Measurements from ENCODE around the gene HOXD9. TPM values are rescaled to one million over a fixed set of nuclear protein-coding genes. Genes with fewer than 3 reads are reported as not detected.

Gene HOXD9
- total RNA-seq, 2 donors from 2014 or later = 0.33 to 1.6 TPM

DNA sequence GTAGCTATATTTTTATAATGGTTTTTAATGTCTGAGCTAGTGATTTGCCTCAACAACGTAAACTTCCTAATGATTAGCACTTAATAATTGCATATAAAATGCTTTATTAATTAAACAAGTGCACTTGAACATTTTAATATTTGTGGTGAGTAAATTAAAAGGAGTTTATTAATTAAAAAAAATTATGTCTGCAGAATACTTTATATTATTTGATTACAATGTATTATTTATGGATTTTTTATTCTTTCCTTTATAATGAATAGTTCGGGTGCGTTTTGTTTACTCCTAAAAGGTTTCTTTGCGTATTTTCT, 9.3 kb downstream of the HOXD9 start:
- intact Hi-C loops (cut with DNase I) = no loop called here
- Histone ChIP-seq H3K4me1 (peaks cover 22% of the 10 kb centered on the region), H3K27ac (no peak overlapping the region), H3K9me3 (no peaks in the 10 kb centered on the region), H3K36me3 (replicated peaks in 1 of 2; ENCODE audit: insufficient read depth in 1 of 2, low read depth in 2 of 2) (no peaks in the 10 kb centered on the region), H3K27me3 (peaks cover 0 to 81% of the 10 kb centered on the region in 2 donors), H3K4me3 (no peak overlapping the region)
- no peak for TF ChIP-seq POLR2A (IDR thresholded peaks at IDR 0.05)
- TF ChIP-seq, protein P1, sequence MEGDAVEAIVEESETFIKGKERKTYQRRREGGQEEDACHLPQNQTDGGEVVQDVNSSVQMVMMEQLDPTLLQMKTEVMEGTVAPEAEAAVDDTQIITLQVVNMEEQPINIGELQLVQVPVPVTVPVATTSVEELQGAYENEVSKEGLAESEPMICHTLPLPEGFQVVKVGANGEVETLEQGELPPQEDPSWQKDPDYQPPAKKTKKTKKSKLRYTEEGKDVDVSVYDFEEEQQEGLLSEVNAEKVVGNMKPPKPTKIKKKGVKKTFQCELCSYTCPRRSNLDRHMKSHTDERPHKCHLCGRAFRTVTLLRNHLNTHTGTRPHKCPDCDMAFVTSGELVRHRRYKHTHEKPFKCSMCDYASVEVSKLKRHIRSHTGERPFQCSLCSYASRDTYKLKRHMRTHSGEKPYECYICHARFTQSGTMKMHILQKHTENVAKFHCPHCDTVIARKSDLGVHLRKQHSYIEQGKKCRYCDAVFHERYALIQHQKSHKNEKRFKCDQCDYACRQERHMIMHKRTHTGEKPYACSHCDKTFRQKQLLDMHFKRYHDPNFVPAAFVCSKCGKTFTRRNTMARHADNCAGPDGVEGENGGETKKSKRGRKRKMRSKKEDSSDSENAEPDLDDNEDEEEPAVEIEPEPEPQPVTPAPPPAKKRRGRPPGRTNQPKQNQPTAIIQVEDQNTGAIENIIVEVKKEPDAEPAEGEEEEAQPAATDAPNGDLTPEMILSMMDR (IDR thresholded peaks at IDR 0.05) = no peak
- ATAC-seq = no peak
- 5 to 20% methylated on average over 4 of the region's 4 CpGs for WGBS, 2 donors
- DNase-seq = no peak

DNA sequence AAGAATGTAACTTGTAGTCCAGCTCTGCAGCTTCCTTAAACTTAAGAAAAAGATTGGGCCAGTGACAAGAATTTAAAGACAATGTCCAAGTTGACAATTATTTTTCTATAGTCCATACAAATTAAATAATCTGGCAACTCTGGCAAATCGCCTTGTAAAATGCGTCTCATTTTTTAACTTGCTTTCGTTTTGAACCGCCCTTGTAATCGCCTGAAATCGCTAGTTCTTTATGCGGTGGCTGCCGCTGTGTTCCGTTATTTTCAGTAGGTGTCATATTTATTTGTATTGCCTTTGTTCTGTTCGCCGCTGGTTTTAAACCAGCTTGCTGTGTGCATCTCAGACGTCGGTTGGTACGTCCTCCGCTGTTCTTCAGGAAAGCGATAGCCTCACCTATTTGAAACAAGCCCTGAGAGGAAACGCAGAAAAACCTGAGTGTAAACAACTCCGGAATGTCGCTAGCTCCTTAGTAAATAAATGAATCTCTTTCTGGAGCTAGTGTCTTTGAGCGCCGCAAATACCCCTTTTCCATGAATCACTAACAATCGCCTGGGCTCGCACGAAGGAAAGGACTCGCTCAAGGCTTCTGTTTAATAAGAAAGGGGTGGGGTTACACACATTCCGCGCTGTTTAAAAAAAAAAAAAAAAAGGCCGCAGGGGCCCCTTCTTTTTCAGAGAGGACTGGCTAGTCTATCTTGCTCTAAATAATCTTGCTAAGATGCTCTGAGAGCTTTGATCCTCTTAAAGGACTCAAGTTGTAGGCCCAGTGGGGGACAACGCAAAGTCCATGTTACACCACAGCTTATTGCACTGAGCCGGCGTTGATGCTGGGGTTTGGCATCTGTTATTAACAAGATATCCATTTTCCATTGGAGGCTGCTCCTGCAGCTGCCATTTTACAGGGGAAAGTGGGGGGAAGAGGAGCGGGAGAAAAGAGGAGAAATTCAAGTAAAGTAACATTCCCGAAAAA, 10.0 kb downstream of the HOXD9 start:
- H3K4me1 ChIP-seq = peaks cover 25% of the 10 kb centered on the region
- DNase-seq = no peak
- intact Hi-C loops (cut with DNase I) = no loop called here
- 8 to 15% methylated on average over 33 of the region's 33 CpGs for WGBS, 2 donors
- H3K4me3 ChIP-seq = no peak overlapping the region
- no peaks in the 10 kb centered on the region for H3K36me3 ChIP-seq (replicated peaks in 1 of 2; ENCODE audit: insufficient read depth in 1 of 2, low read depth in 2 of 2)
- TF ChIP-seq POLR2A (IDR thresholded peaks at IDR 0.05) = no peak
- TF ChIP-seq, protein P1 (IDR thresholded peaks at IDR 0.05) = no peak
- ATAC-seq = no peak
- no peaks in the 10 kb centered on the region for H3K9me3 ChIP-seq
- H3K27me3 ChIP-seq = peaks cover 0 to 84% of the 10 kb centered on the region in 2 donors
- H3K27ac ChIP-seq = no peak overlapping the region

DNA sequence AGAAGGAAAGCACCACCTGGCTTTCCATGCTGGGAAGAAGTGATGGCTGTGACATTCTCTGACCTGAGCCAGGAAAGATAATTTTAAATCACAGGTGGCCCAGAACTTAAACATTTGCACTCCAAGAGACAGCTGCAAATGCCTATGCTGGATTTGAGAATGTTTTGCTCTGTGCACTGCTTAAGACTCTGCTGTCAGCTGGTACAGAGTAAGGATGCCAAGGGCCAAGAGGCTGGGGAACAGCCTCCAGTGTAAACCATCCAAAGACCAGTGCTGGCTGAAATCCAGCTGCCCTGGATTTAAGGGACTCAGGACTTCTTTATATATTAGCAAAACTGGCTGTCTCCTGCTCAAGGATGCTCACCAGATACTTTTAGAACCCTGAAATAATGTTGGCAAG, 10.9 kb downstream of the HOXD9 start:
- Histone ChIP-seq H3K27me3 (peaks cover 0 to 80% of the 10 kb centered on the region in 2 donors), H3K4me3 (no peak overlapping the region), H3K27ac (no peak overlapping the region), H3K36me3 (replicated peaks in 1 of 2; ENCODE audit: insufficient read depth in 1 of 2, low read depth in 2 of 2) (no peaks in the 10 kb centered on the region), H3K4me1 (peaks cover 25% of the 10 kb centered on the region), H3K9me3 (no peaks in the 10 kb centered on the region)
- intact Hi-C loops (cut with DNase I) = no loop called here
- TF ChIP-seq, protein P1 (IDR thresholded peaks at IDR 0.05) = no peak
- no peak for TF ChIP-seq POLR2A (IDR thresholded peaks at IDR 0.05)
- ATAC-seq (no peak), DNase-seq (no peak)

DNA sequence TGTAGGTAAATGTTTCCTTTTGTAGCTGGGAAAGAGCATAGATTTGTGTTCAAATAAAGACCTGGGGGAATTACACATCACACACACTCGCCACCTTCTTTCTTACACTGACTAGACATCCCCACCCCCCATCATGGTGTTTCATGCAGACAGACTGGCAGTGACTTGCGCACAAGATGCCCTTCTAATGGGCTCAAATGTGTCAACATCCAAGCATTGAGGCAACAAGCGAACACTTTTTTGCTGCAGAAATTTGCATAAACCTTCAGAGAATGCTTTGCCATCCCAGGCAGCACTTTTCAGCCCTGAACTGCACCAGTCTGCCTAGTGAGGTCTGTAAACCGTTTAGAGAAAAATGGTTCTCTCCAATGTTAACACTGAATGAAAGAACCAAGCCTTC, 11.5 kb downstream of the HOXD9 start:
- ATAC-seq (no peak), DNase-seq (no peak)
- no peaks in the 10 kb centered on the region for H3K36me3 ChIP-seq (replicated peaks in 1 of 2; ENCODE audit: insufficient read depth in 1 of 2, low read depth in 2 of 2)
- peaks cover 0 to 81% of the 10 kb centered on the region in 2 donors for H3K27me3 ChIP-seq
- intact Hi-C loops (cut with DNase I) = no loop called here
- 21 to 32% methylated on average over 4 of the region's 4 CpGs for WGBS, 2 donors
- no peak overlapping the region for H3K27ac ChIP-seq
- peaks cover 25% of the 10 kb centered on the region for H3K4me1 ChIP-seq
- TF ChIP-seq POLR2A (IDR thresholded peaks at IDR 0.05) = no peak
- TF ChIP-seq, protein P1 (IDR thresholded peaks at IDR 0.05) = no peak
- H3K4me3 ChIP-seq = no peak overlapping the region
- H3K9me3 ChIP-seq = no peaks in the 10 kb centered on the region

DNA sequence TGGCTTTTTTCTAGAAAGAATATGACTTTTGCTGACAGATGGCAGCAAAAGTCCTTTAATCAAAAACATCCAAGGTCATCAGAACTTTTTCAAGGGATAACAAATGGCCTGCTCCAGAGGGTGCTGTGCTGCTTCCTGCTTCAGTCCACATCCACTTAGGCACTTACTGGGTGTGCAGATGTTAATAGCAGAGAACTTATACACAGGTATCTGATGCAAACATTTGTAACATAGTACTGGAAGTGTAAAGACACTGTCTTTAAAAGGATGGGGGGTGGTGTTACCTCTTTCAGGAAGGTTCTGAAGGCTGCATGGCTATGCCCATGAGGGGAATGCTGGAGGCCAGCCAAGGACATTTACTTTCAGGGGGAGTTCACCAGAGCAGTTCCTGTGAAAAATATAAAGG, 12.5 kb downstream of the HOXD9 start:
- H3K4me1 ChIP-seq = peaks cover 22% of the 10 kb centered on the region
- TF ChIP-seq POLR2A (IDR thresholded peaks at IDR 0.05) = no peak
- TF ChIP-seq, protein P1 (IDR thresholded peaks at IDR 0.05) = peak in 1 of 7 experiments; percentile 5
- ATAC-seq = no peak
- intact Hi-C loops (cut with DNase I) = no loop called here
- H3K4me3 ChIP-seq = no peak overlapping the region
- peaks cover 0 to 80% of the 10 kb centered on the region in 2 donors for H3K27me3 ChIP-seq
- no peaks in the 10 kb centered on the region for H3K36me3 ChIP-seq (replicated peaks in 1 of 2; ENCODE audit: insufficient read depth in 1 of 2, low read depth in 2 of 2)
- no peaks in the 10 kb centered on the region for H3K9me3 ChIP-seq
- no peak overlapping the region for H3K27ac ChIP-seq
- no peak for DNase-seq

All from body of pancreas (tissue), 4 donors.